GM19438 (cell line): ENCODE data around the gene WDR83.
"Not testable (repeated sequence)": the region's sequence is repeated elsewhere in the genome, so short reads cannot be mapped to it uniquely, and the experiment has no call there.

Source experiments
- ATAC-seq: cut with Tn5 transposase; IDR thresholded peaks from one replicate; pipeline ENCODE4 v1.9.1; 2021; ENCODE audit warnings: low read depth; ENCODE audit not compliant: unreplicated experiment

WDR83 gene

GRCh38 chr19:12652219-12652618 is 14.4 kb upstream of the WDR83 start:
- ATAC-seq = no peak

GRCh38 chr19:12655546-12655945 is 11.1 kb upstream of the WDR83 start:
- no peak for ATAC-seq

DNA sequence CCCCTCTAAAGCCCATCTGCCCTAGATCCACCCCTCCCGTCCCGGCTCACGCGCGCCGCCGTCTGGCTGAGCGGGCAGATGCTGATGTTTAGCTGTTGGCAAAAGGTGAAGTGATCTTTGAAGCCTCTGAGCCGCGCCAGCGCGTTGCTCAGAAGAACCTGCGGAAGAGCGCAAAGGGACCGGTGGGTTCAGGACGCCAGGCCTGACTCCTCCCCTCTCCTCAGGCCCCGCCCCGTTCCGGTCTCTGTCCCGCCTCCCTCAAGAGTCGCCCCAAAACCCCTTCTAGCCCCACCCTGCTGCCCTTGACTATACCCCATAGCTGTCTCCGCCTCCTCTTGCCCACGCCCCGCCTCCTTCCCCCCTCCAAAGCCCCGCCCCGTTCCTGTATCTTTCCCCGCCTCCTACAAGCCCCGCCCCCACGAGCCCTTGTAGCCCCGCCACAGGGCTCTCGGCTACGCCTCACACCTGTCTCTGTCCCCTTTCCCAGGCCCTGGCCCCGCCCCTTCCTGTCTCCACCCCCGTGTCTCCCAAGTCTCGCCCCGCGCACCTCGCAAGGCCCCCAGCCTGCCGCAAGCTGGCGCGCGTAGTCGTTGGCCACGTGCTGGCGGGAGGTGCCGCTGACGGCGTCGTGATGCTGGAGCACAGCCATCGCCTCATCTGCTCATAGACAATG is 9.6 kb upstream of the WDR83 start:
- ATAC-seq = no peak

DNA sequence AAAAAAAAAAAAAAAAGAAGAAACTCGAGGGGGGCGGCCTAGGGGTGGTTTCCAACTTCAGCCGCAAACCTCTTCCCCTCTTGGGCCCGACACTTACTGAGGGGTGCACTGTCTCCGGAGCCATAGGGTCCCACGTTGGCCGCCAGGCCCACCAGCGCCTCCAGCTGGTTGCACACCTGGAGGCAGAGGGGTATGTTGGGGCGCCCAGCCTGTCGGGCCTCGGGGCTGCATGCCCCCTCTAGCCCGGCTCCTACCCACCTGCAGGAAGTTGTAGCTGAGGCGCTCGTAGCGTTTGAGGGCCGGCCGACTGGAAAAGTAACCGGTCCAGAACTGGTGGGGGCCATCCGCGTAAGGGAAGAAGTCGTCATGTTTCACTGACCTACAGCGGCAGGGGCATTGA is 8.6 kb upstream of the WDR83 start:
- ATAC-seq = no peak

GRCh38 chr19:12660980-12661379 is 5.6 kb upstream of the WDR83 start:
- no peak for ATAC-seq

- ATAC-seq = no peak
Measured at GRCh38 chr19:12664406-12665280, 2.0 kb upstream of the WDR83 start.

- ATAC-seq = no peak
Measured at GRCh38 chr19:12665281-12665573, 1.4 kb upstream of the WDR83 start.

DNA sequence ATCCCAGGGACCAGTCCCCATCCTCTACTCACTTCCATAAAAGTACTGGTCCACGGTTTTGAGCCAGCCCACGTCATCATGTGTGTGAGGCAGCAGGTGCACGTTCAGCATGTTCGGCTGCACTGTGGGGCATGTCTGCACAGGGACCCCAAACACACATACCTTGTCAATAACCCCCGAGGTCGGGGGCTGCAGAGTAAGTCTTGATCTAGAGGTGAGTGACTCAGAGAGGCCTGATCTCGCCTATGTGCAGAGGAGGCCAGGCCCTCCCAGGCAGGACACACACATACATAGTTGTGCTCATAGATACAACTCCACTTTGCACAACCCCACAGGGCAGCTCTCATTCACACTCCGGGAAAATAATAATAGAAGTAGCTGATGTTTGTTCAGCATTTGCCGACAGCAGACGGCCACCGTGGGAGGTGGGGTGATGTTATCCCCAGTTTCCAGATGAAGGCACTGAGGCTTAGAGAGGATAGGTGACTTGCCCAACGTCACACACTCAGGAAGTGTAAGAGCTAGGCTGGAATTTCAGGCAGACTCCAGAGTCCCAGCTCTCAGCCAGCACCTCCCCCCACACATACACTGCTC is 839 bp upstream of the WDR83 start:
- no peak for ATAC-seq

DNA sequence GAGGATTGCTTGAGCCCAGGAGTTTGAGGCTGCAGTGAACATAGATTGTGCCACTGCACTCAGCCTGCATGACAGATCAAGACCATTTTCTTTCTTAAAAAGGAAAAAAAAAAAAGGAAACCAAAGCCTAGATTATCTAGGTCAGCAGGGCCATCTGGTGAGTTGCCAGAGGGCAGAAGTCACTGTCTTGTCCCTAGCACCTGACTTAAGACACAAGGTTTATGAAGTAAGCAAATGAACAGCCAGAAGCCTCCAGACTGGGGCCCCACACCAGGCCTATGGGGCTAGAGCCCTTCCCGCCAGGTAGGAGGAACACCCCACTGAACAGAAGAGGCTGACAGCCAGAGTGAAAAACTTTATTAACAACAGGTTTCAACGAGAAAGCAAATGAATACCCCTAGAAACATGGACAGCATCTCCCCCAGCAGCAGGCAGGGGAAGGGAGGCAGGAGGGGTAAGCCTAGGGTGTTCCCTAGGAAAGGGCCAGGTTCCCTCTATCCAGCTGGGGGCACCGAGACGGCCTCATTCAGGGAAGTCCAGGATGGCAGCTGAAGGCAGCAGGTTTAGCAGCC is 1.2 kb downstream of the WDR83 start:
- ATAC-seq = no peak

DNA sequence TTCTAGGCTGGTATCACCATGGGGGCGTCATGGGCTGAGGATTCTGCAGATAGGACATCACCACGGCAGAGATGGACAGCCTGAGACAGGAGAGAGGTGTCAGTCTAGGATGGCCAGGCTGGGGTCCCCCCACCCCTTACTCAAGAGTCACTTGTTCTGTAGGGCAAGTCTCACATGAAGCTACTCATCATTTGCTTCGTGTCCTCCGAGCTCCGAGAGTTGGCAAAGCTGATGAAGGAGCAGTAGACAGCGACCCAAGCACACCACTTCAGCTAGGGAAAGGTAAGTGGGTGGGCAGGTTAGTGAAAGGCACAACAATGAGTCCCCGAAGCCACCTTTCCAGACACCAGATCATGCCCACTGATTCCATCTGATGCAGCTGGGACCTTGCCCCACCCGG is 1.7 kb downstream of the WDR83 start:
- ATAC-seq = no peak

- ATAC-seq = no peak
Measured at GRCh38 chr19:12668932-12669269, 2.3 kb downstream of the WDR83 start.

DNA sequence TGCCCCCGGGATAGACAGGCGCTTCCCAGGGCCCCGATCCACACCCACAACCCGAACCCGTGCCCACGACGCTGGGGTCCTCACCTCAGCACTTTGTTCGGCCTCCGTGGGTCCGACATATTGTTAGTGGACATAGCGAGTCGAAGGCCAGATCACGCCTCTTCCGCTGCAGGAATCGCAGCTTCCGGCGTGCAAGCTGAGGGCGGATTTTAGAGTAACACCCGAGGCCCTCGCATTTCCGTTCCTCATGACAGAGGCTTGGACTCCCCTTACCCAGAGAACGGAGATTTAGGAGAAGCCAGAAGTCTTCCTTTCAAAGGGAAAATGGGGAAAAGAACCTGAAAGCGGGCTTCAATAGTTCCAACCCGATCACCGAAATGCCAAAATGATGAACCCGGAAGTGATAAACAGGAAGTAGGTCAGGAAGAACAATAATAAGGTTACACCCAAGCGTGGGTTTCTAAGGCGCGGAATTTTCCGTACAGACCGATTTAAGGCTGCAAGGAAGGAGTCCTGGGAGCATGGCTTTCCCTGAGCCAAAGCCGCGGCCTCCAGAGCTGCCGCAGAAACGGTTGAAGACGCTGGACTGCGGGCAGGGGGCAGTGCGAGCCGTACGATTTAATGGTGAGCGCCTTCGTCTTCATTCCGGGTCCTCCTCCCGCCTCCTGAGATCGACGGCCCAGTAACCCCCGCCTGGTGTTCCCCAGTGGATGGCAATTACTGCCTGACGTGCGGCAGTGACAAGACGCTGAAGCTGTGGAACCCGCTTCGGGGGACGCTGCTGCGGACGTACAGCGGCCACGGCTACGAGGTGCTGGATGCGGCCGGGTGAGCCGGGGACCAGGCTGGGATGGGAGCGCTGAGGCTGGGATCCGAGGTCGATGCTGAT is 2.9 kb downstream of the WDR83 start:
- no peak for ATAC-seq

DNA sequence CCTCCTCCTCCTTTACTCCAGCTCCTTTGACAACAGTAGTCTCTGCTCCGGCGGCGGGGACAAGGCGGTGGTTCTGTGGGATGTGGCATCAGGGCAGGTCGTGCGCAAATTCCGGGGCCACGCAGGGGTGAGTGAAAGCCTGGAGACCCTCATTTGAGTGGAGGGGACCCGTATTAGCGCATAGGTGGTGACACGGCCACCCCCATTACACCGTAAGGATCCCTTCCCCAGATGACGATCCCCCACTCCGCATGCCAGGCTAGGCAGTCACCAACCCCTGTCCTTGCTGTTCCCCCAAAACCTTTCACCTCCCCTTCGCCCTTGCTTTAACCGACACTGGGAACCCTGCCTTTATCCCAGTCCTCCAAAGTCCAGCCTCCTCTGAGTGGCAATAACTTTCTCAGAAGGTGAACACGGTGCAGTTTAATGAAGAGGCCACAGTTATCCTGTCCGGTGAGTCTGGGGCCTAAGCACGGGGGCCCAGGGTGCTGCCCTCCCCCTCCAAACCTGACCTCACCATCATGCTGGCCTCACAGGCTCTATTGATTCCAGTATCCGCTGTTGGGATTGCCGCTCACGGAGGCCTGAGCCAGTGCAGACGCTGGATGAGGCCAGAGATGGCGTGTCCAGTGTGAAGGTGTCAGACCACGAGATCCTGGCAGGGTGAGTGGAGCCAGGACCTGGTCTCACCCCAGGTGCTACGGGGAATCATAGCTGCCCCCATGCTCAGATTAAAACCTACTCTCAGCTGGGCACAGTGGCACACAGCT is 3.7 kb downstream of the WDR83 start:
- no peak for ATAC-seq

DNA sequence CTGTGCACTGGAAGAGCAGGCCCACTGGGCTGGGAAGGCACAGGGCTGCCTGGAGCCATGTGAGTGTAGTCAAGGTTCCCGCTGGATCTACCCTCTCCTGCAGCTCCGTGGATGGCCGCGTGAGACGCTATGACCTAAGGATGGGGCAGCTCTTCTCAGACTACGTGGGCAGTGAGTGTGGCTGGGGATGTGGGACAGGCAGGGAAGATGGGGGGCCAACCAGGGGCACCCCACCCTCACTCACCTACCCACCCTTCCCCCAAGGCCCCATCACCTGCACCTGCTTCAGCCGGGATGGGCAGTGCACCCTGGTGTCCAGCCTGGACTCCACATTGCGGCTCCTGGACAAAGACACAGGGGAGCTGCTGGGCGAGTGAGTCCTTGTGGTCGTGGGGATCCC is 6.1 kb downstream of the WDR83 start:
- ATAC-seq = no peak

- ATAC-seq = no peak
Measured at GRCh38 chr19:12675399-12675798, 8.8 kb downstream of the WDR83 start.

- no peak for ATAC-seq
Measured at GRCh38 chr19:12675940-12676339, 9.3 kb downstream of the WDR83 start.

DNA sequence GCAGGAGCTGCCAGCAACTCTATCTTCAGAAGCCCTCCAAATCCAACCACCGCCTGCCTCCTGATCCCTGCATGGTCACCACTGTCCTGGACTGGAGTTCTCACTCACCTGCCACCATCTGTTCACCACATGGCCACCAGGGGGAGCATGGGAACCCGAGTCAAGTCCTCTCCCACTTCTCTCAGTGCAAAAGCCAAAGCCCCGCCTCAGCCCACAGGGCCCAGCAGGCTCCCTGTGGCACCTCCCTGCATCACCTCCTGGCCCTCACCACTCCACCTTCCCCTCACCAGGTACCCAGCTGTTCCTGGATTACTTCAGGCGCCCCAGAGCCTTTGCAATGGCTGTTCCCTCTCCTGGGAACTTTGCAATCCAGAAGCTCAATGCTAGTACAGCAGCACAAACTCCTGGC is 9.8 kb downstream of the WDR83 start:
- no peak for ATAC-seq

DNA sequence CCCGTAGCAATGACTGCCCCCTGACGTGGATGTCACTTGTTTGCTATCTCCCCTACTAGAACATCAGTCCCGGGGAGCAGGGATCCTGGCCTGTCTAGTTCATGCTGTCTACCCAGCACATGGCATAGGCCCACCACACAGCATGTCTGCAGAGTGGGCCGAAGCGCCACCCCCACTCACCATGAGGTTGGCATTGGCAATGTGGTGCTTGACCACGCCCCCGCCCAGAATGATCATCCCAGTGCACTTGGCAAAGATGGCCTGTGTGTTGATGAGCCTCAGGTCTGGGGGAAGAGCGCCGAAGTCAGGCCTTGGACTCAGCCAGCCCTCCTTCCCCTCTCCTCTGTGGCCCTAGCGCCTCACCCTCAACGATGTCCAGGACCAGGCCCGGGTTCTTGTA is 10.3 kb downstream of the WDR83 start:
- ATAC-seq = no peak

DNA sequence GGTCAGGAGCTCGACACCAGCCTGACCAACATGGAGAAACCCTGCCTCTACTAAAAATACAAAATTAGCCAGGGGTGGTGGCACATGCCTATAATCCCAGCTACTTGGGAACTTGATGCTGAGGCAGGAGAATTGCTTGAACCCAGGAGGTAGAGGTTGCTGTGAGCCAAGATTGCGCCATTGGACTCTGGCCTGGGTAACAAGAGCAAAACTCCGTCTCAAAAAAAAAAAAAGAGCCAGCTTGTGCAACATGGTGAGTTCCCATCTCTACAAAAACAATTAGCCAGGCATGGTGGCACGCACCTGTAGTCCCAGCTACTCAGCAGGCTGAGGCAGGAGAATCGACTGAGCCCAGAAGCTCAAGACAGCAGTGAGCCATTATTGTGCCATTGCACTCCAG is 11.4 kb downstream of the WDR83 start:
- not testable (repeated sequence) for ATAC-seq

- no peak for ATAC-seq
Measured at GRCh38 chr19:12680034-12680433, 13.4 kb downstream of the WDR83 start.
